HepG2 (cell line): Measurements from ENCODE around the gene IGF2BP1. TPM values are rescaled to one million over a fixed set of nuclear protein-coding genes. Genes with fewer than 3 reads are reported as not detected.
A peak's percentile ranks its signal among the peaks of the same experiment; 100 is the strongest.

ENCODE experiments used
- CREM ChIP-seq, 2 experiments: sonication (generic) in 1 of 2; formaldehyde crosslinking in 1 of 2; IDR thresholded peaks; 2 replicates each; pipeline versions ENCODE4 v1.4.0 to v1.6.1; 2016 to 2020; ENCODE audit warnings: antibody characterized with exemption in 1 of 2, mild to moderate bottlenecking in 1 of 2, missing genetic modification reagents in 1 of 2
- E2F1 ChIP-seq: sonication (generic); formaldehyde crosslinking; IDR thresholded peaks from 2 replicates; pipeline ENCODE4 v1.5.0; 2020; ENCODE audit warnings: missing genetic modification reagents
- FOXK2 ChIP-seq: fragments of 450-650 bp; IDR thresholded peaks from 2 replicates; pipeline ENCODE4 v1.6.1; 2016
- FOXO1 ChIP-seq: sonication (generic); formaldehyde crosslinking; IDR thresholded peaks from 2 replicates; pipeline ENCODE4 v1.4.0; 2020; ENCODE audit warnings: missing genetic modification reagents
- GTF3A ChIP-seq: sonication (generic); formaldehyde crosslinking; conservative IDR thresholded peaks from 2 replicates; pipeline ENCODE4 v1.4.0; 2020; ENCODE audit warnings: mild to moderate bottlenecking, missing genetic modification reagents
- HDAC2 ChIP-seq: sonication (generic); formaldehyde crosslinking; IDR thresholded peaks from 2 replicates; pipeline ENCODE4 v1.4.0; 2020; ENCODE audit warnings: missing genetic modification reagents
- NBN ChIP-seq: fragments of 450-650 bp; conservative IDR thresholded peaks from 2 replicates; pipeline ENCODE4 v1.6.1; 2017
- NFYC ChIP-seq: IDR thresholded peaks from 2 replicates; pipeline ENCODE4 v1.6.1; 2016; ENCODE audit warnings: missing genetic modification reagents, missing compliant biosample characterization
- PCBP2 ChIP-seq: fragments of 200-400 bp; formaldehyde crosslinking; optimal IDR thresholded peaks from 2 replicates; pipeline ENCODE3; 2018; ENCODE audit warnings: low read length, low read depth; ENCODE audit not compliant: poor library complexity, severe bottlenecking
- PREB ChIP-seq: sonication (generic); formaldehyde crosslinking; IDR thresholded peaks from 2 replicates; pipeline ENCODE4 v1.4.0; 2020; ENCODE audit warnings: missing genetic modification reagents
- RAD21 ChIP-seq: fragments of 450-650 bp; formaldehyde crosslinking; IDR thresholded peaks from 2 replicates; pipeline ENCODE4 v1.5.0; 2020; ENCODE audit warnings: mild to moderate bottlenecking
- RBAK ChIP-seq: sonication (generic); formaldehyde crosslinking; IDR thresholded peaks from 2 replicates; pipeline ENCODE4 v1.5.1; 2020; ENCODE audit warnings: mild to moderate bottlenecking, missing genetic modification reagents
- RBM22 ChIP-seq: fragments of 200-400 bp; formaldehyde crosslinking; optimal IDR thresholded peaks from 2 replicates; pipeline ENCODE3; 2017; ENCODE audit warnings: mild to moderate bottlenecking, low read length, moderate library complexity
- RELA ChIP-seq: sonication (generic); formaldehyde crosslinking; IDR thresholded peaks from 2 replicates; pipeline ENCODE4 v1.4.0; 2020; ENCODE audit warnings: missing genetic modification reagents
- RXRB ChIP-seq: IDR thresholded peaks from 2 replicates; pipeline ENCODE4 v1.6.1; 2016; ENCODE audit warnings: borderline replicate concordance, missing genetic modification reagents, missing compliant biosample characterization
- SP4 ChIP-seq: sonication (generic); formaldehyde crosslinking; IDR thresholded peaks from 2 replicates; pipeline ENCODE4 v1.8.1; 2023; ENCODE audit warnings: mild to moderate bottlenecking, missing genetic modification reagents
- SP5 ChIP-seq: IDR thresholded peaks from 2 replicates; pipeline ENCODE4 v1.6.1; 2016; ENCODE audit warnings: low read depth, borderline replicate concordance
- ZBTB3 ChIP-seq: sonication (generic); formaldehyde crosslinking; IDR thresholded peaks from 2 replicates; pipeline ENCODE4 v1.4.0; 2020; ENCODE audit warnings: low read depth, mild to moderate bottlenecking, moderate library complexity, missing genetic modification reagents, borderline replicate concordance
- ZMYM3 ChIP-seq: sonication (generic); formaldehyde crosslinking; IDR thresholded peaks from 2 replicates; pipeline ENCODE4 v1.5.1; 2020; ENCODE audit warnings: mild to moderate bottlenecking, missing genetic modification reagents
- ZNF20 ChIP-seq: sonication (generic); formaldehyde crosslinking; IDR thresholded peaks from 2 replicates; pipeline ENCODE4 v1.4.0; 2020; ENCODE audit warnings: mild to moderate bottlenecking, moderate library complexity, missing genetic modification reagents
- ZNF280D ChIP-seq: sonication (generic); formaldehyde crosslinking; IDR thresholded peaks from 2 replicates; pipeline ENCODE4 v1.5.1; 2020; ENCODE audit warnings: mild to moderate bottlenecking, missing genetic modification reagents
- ZNF562 ChIP-seq: sonication (generic); formaldehyde crosslinking; IDR thresholded peaks from 2 replicates; pipeline ENCODE4 v1.8.0; 2022; ENCODE audit warnings: missing genetic modification reagents, borderline replicate concordance
- ZNF615 ChIP-seq: sonication (generic); formaldehyde crosslinking; IDR thresholded peaks from 2 replicates; pipeline ENCODE4 v1.5.0; 2020; ENCODE audit warnings: mild to moderate bottlenecking, missing genetic modification reagents, borderline replicate concordance
- ZNF703 ChIP-seq: sonication (generic); formaldehyde crosslinking; IDR thresholded peaks from 2 replicates; pipeline ENCODE4 v1.5.1; 2020; ENCODE audit warnings: missing genetic modification reagents, mild to moderate bottlenecking, moderate library complexity, borderline replicate concordance
- ZNF773 ChIP-seq: sonication (generic); formaldehyde crosslinking; IDR thresholded peaks from 2 replicates; pipeline ENCODE4 v1.4.0; 2020; ENCODE audit warnings: missing genetic modification reagents, borderline replicate concordance
- polyA plus RNA-seq, 8 experiments: library from polyadenylated mRNA; depleted of rRNA in 3 of 8; stranded (reverse) in 7 of 8; unstranded in 1 of 8; fragments of >200 nt; fragmentation: Illumina TruSeq in 4 of 8; extraction: Trizol in 4 of 8; gene quantifications; 2 replicates each; pipeline versions ENCODE4 v1.2.1 to v1.2.3, GENCODE V29; 2011 to 2016; ENCODE audit warnings: low read depth in 4 of 8, missing spikeins in 1 of 8, mixed read lengths in 1 of 8; ENCODE audit not compliant: insufficient read depth in 1 of 8
- total RNA-seq, 5 experiments: library from RNA; depleted of rRNA; stranded (reverse); fragments of >200 nt; fragmentation: Illumina TruSeq; extraction: Trizol; gene quantifications; 2 replicates each; pipeline ENCODE4 v1.2.3, GENCODE V29; 2016; ENCODE audit warnings: low read depth in 1 of 5

Gene IGF2BP1
- total and polyA plus RNA-seq, 2 of the 13 experiments (the other 11 are each of a cell fraction or from before 2014, with no cell fraction given): 29.7 to 75.1 TPM

GRCh38 chr17:48960834-48961515 lies 36.2 kb upstream of the IGF2BP1 start (continued):
- TF ChIP-seq E2F1 (CRISPR knock-in tag) (no peak), ZNF20 (no peak), ZNF703 (no peak), RXRB (CRISPR knock-in tag) (0 out of 2 replicates have a peak, but pooled peaks have one; percentile 57), PCBP2 (no peak), FOXO1 (0 out of 2 replicates have a peak, but pooled peaks have one; percentile 12), ZNF280D (CRISPR knock-in tag) (no peak; the same call in 1 of the 2 replicates), RAD21 (CRISPR knock-in tag) (peak; percentile 32; the same call in 1 of the 2 replicates), RELA (no peak), ZBTB3 (CRISPR knock-in tag) (no peak), ZNF773 (CRISPR knock-in tag) (no peak), ZMYM3 (peak; percentile 62), ZNF615 (CRISPR knock-in tag) (no peak), CREM (IDR thresholded peaks at IDR 0.05) (no peak), CREM (CRISPR knock-in tag; IDR thresholded peaks at IDR 0.05) (no peak), SP5 (CRISPR knock-in tag) (no peak), RBM22 (no peak), SP4 (CRISPR knock-in tag) (no peak; the same call in 1 of the 2 replicates), RBAK (CRISPR knock-in tag) (no peak), NBN (no peak), GTF3A (CRISPR knock-in tag) (no peak), HDAC2 (peak; percentile 25; the same call in 1 of the 2 replicates), PREB (CRISPR knock-in tag) (no peak), NFYC (CRISPR knock-in tag) (no peak), ZNF562 (CRISPR knock-in tag) (no peak), FOXK2 (no peak)
